Neutrophil (primary cell): ENCODE results near the gene PXK.
"Not testable (repeated sequence)": the region's sequence is repeated elsewhere in the genome, so short reads cannot be mapped to it uniquely, and the experiment has no call there.

Source experiments
- H3K27ac ChIP-seq: fragments of 200-600 bp; sonication (generic); 2 replicates; pipeline ENCODE4 v1.5.1; 2016; ENCODE audit warnings: mild to moderate bottlenecking, moderate library complexity
- H3K27me3 ChIP-seq: fragments of 200-600 bp; sonication (generic); 2 replicates; pipeline ENCODE4 v1.6.0; 2016; ENCODE audit warnings: mild to moderate bottlenecking
- H3K36me3 ChIP-seq: fragments of 200-600 bp; sonication (generic); 2 replicates; pipeline ENCODE4 v1.5.1; 2017
- H3K4me1 ChIP-seq, 2 experiments: fragments of 200-600 bp in 1 of 2; sonication (generic) in 1 of 2; 1 replicate in 1 of 2; 2 replicates in 1 of 2; pipeline versions ENCODE4 v1.5.1 to v1.6.1; 2013 to 2016; ENCODE audit warnings: low read depth in 1 of 2, low read length in 1 of 2, mild to moderate bottlenecking in 1 of 2, moderate library complexity in 1 of 2; ENCODE audit not compliant: control insufficient read depth in 1 of 2, insufficient read depth in 1 of 2
- H3K4me3 ChIP-seq, 2 experiments: fragments of 200-600 bp in 1 of 2; sonication (generic) in 1 of 2; 1 replicate in 1 of 2; 2 replicates in 1 of 2; pipeline ENCODE4 v1.5.1; 2013 to 2016; ENCODE audit warnings: low read depth in 1 of 2, low read length in 1 of 2, mild to moderate bottlenecking in 1 of 2, moderate library complexity in 1 of 2
- H3K9me3 ChIP-seq: fragments of 200-600 bp; sonication (generic); 2 replicates; pipeline ENCODE4 v1.5.1; 2016
- TF ChIP-seq, protein P1 (sequence below): fragments of 200-600 bp; sonication (generic); IDR thresholded peaks from 2 replicates; pipeline ENCODE4 v1.5.1; 2016; ENCODE audit warnings: antibody characterized with exemption

Gene PXK

DNA sequence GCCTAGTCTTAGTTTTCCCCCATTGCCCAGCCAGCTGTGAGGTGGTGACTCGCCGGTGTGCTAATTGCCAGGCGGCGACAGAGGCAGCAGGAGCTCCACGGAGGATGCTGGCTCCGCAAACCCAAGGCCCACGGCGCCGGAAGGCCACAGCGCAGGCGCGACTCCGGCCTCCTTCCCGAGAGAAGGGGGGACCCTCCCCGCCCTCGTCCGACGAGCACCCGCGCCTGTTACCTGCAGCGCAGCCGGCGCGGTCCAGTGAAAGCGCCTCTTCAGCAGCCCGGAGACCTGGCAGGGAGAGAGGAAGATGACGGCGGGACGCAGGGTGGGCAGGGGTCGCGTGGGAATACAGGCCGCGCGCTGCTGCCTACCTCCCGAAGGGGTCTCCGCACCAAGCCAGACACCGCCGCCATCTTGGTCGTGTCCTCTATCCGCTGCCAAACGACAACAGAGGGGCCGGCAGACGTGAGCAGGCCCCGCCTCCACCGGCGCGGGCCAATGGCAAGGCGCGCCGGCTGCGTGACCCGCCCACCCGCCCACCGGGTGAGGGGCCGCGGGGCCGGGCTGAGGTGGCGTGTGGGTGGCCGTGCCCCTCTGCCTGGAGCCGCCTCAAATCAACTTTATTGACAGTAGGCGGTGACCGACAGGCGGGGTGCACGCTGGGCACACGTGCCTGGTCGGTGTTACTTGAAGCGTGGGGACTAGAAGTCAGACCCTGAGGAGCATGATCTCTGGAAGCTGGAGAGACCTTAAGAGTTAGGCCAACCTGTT lies 100.9 kb downstream of the PXK start, which contains the start of gene PDHB:
Gene PDHB (minus strand): TSS at position 433 of the 768 bp plus-strand sequence. CDS start 23 bp downstream, at position 410.
- TF ChIP-seq, protein P1, sequence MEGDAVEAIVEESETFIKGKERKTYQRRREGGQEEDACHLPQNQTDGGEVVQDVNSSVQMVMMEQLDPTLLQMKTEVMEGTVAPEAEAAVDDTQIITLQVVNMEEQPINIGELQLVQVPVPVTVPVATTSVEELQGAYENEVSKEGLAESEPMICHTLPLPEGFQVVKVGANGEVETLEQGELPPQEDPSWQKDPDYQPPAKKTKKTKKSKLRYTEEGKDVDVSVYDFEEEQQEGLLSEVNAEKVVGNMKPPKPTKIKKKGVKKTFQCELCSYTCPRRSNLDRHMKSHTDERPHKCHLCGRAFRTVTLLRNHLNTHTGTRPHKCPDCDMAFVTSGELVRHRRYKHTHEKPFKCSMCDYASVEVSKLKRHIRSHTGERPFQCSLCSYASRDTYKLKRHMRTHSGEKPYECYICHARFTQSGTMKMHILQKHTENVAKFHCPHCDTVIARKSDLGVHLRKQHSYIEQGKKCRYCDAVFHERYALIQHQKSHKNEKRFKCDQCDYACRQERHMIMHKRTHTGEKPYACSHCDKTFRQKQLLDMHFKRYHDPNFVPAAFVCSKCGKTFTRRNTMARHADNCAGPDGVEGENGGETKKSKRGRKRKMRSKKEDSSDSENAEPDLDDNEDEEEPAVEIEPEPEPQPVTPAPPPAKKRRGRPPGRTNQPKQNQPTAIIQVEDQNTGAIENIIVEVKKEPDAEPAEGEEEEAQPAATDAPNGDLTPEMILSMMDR, result no peak
- Histone ChIP-seq H3K27me3 (no peaks in the 10 kb centered on the region), H3K4me1 (peaks cover 12 to 13% of the 10 kb centered on the region in 2 experiments), H3K4me3 (peak within 1 kb of the TSS; percentile 83 to 84), H3K27ac (peak within 1 kb of the TSS; percentile 87), H3K36me3 (peaks cover 33% of the 10 kb centered on the region), H3K9me3 (no peaks in the 10 kb centered on the region)

DNA sequence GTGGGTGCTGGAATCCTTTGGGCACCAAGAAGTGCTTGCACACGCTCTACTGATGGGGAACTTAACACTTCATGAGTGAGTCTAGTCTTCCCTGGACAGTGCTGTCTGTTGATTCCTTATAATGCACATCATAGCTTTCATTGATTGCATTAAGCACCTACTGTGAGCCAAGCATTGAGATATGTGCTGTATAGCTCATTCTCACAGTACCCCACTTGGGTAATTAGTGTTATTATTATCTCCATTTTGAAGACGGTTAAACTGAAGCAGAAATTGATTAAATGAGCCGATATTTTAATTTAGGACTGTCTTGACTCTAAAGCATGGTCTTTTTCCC lies 101.4 kb downstream of the PXK start:
- Histone ChIP-seq H3K4me1 (peaks cover 12 to 13% of the 10 kb centered on the region in 2 experiments), H3K36me3 (peaks cover 28% of the 10 kb centered on the region), H3K4me3 (peak overlapping the region; percentile 83 to 84), H3K27ac (peak overlapping the region; percentile 87), H3K27me3 (no peaks in the 10 kb centered on the region), H3K9me3 (no peaks in the 10 kb centered on the region)
- TF ChIP-seq, protein P1, result no peak

DNA sequence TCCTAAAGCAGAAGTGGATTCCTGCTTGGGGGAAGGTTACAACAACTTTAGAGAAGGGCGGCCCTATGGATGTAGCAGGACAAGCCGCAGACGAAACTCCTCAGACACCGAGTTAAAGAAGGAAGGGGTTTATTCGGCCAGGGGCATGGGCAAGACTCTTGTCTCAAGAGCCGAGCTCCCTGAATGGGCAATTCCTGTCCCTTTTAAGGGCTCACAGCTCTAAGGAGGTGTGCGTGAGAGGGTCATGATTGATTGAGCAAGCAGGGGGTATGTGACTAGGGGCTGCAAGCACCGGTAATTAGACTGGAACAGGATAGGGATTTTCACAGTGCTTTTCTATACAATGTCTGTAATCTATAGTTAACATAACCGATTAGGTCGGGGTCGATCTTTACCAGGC lies 101.8 kb downstream of the PXK start:
- peaks cover 12 to 13% of the 10 kb centered on the region in 2 experiments for H3K4me1 ChIP-seq
- H3K4me3 ChIP-seq, result no peak overlapping the region
- peaks cover 24% of the 10 kb centered on the region for H3K36me3 ChIP-seq
- TF ChIP-seq, protein P1, result no peak
- no peaks in the 10 kb centered on the region for H3K9me3 ChIP-seq
- H3K27ac ChIP-seq, result peak overlapping the region; percentile 87
- H3K27me3 ChIP-seq, result no peaks in the 10 kb centered on the region

DNA sequence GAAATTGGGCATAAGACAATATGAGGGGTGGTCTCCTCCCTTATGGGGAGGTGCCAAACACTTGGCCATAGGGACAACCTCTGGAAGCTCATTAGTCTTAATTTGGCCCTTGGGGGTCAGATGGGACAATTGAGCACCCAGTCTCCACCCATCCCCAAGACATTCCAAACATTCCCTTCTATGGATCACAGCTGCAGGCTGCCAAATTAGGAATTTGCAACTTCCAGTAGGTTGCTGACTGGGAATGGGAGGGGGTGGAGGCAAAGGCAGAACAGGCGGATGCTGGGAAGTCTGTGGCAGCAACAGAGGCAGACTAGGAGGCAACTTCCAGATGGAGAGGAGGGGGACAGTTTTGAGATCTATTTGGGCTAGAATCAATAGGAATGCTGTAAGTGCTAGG lies 102.3 kb downstream of the PXK start:
- Histone ChIP-seq H3K4me3 (no peak overlapping the region), H3K27me3 (no peaks in the 10 kb centered on the region), H3K4me1 (peaks cover 12 to 13% of the 10 kb centered on the region in 2 experiments), H3K36me3 (peaks cover 19% of the 10 kb centered on the region), H3K27ac (no peak overlapping the region), H3K9me3 (no peaks in the 10 kb centered on the region)
- TF ChIP-seq, protein P1, result no peak

DNA sequence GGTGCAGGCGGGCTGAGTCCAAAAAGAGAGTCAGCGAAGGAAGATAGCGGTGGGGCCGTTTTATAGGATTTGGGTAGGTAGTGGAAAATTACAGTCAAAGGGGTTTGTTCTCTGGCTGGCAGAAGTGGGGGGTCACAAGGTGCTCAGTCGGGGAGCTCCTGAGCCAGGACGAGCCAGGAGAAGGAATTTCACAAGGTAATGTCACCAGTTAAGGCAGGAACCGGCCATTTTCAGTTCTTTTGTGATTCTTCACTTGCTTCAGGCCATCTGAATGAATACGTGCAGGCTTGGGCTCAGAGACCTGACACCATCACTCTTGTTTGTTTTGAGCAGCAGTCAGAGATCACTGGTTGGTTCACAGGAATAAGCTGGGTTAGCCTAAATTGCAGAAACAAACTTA lies 104.6 kb downstream of the PXK start:
- H3K27ac ChIP-seq, result not testable (repeated sequence)
- H3K4me1 ChIP-seq, result peaks cover 12 to 13% of the 10 kb centered on the region in 2 experiments

DNA sequence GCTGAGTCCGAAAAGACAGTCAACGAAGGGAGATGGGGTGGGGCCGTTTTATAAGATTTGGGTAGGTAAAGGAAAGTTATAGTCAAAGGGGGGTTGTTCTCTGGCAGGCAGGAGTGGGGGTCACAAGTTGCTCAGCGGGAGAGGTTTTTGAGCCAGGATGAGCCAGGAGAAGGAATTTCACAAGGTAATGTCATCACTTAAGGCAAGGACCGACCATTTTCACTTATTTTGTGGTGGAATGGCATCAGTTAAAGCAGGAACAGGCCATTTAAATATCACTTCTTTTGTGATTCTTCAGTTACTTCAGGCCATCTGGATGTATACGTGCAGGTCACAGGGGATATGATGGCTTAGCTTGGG lies 108.3 kb downstream of the PXK start:
- not testable (repeated sequence) for H3K4me3 ChIP-seq, H3K36me3 ChIP-seq, H3K27ac ChIP-seq, H3K4me1 ChIP-seq, H3K27me3 ChIP-seq, H3K9me3 ChIP-seq

More for the DNA sequence above, 104.6 kb downstream of the PXK start:
- H3K4me3 ChIP-seq, H3K9me3 ChIP-seq, H3K36me3 ChIP-seq, H3K27me3 ChIP-seq: not testable (repeated sequence)
